Measurements from ENCODE around the gene TIPRL. TPM values are rescaled to one million over a fixed set of nuclear protein-coding genes. Genes with fewer than 3 reads are reported as not detected.
"Not testable (repeated sequence)": the region's sequence is repeated elsewhere in the genome, so short reads cannot be mapped to it uniquely, and the experiment has no call there.

The TIPRL gene
- total and polyA plus RNA-seq, 8 donors, result 26.2 to 56.1 (median 51.5) TPM

DNA sequence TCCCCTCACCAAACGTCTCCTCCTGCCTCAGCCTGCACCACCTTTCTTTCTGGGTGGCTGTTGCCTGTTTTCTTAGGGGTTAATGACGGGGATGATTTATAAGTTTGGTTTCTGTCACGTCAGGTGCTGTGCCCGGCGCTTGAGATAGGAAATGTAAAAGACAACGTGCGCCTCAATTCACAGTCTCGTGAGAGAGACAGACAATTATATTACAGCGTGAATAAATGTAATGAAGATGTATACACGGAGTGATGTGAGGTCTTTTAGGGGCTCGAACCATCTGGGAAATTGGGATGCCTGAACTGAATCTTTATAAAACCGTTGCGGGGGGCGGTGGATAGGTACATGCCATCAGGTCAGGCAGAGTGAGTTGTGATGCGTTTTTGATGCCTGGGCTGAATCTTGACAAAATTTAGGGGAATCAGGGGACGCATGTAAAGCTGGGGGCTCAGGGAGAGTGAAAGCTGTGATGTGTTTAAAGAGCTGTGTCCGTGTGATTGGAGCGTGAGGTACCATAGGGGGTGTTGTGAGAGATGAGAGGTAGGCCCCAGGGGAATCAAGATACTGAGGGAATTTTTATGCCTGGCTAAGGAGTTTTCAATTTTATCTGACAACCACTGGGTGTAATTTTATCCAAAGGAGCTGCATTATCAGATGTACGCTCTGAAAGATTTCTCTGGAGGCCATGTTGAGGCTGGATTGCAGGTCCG is 831 bp downstream of the TIPRL start:
- intact Hi-C loops (cut with DNase I), result no loop called here
- DNase-seq (no peak), ATAC-seq (peak; percentile 1)

DNA sequence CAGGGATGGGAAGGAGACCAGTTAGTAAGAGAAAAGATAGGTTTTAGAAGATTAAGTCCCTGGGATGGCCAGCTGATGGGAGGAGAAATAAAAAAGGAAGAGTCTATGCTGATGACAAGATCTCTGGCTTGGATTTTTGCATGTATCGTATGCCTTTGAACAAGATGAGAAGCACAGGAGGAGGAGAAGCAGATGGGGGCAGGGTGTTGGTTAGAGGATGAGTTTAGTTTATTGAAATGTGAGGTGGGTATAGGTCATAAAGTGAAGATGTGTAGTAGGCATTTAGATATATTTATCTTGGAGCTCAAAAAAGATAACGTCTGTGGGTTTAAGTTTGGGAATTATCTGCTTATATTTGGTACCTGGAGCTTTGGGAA is 1.4 kb downstream of the TIPRL start:
- Histone ChIP-seq H3K27ac (peak overlapping the region in 1 of 2 donors; percentile 92), H3K4me3 (peak overlapping the region; percentile 87 to 89), H3K9me3 (no peaks in the 10 kb centered on the region), H3K36me3 (peaks cover 4 to 5% of the 10 kb centered on the region in 2 donors), H3K4me1 (peaks cover 0 to 15% of the 10 kb centered on the region in 2 donors), H3K27me3 (no peaks in the 10 kb centered on the region)
- intact Hi-C loops (cut with DNase I), result no loop called here
- TF ChIP-seq CTCF (IDR thresholded peaks at IDR 0.05), result no peak
- ATAC-seq (no peak), DNase-seq (no peak)

More for the DNA sequence above, 831 bp downstream of the TIPRL start:
- Histone ChIP-seq H3K27me3 (no peaks in the 10 kb centered on the region), H3K4me3 (peak overlapping the region; percentile 87 to 89), H3K36me3 (peaks cover 3 to 4% of the 10 kb centered on the region in 2 donors), H3K4me1 (peaks cover 0 to 15% of the 10 kb centered on the region in 2 donors), H3K9me3 (no peaks in the 10 kb centered on the region), H3K27ac (peak overlapping the region; percentile 92 to 96)
- TF ChIP-seq CTCF (IDR thresholded peaks at IDR 0.05), result no peak

DNA sequence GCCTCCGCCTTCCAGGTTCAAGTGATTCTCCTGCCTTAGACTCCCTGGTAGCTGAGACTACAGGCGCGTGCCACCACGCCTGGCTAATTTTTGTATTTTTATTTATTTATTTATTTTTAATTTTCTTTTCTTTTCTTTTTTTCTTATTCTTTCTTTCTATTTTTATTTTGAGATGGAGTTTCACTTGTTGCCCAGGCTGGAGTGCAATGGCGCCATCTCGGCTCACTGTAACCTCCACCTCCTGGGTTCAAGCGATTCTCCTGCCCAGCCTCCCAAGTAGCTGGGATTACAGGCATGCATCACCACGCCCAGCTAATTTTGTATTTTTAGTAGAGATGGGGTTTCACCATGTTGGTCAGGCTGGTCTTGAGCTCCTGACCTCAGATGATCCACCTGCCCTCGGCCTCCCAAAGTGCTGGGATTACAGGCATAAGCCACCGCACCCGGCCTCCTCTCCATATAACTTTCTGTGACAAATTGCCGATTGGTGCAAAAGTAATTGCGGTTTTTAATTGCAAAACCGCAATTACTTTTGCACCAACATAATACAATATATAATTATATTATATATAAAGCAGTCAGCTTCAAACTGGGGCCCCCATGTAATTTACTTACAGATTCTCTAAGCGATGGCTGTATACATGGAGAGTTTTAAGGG is 2.4 kb downstream of the TIPRL start:
- H3K27me3 ChIP-seq; H3K9me3 ChIP-seq; intact Hi-C loops (cut with DNase I); DNase-seq; H3K27ac ChIP-seq; H3K4me3 ChIP-seq; ATAC-seq: not testable (repeated sequence)
- Histone ChIP-seq H3K36me3 (peaks cover 4 to 16% of the 10 kb centered on the region in 2 donors), H3K4me1 (peaks cover 0 to 15% of the 10 kb centered on the region in 2 donors)

DNA sequence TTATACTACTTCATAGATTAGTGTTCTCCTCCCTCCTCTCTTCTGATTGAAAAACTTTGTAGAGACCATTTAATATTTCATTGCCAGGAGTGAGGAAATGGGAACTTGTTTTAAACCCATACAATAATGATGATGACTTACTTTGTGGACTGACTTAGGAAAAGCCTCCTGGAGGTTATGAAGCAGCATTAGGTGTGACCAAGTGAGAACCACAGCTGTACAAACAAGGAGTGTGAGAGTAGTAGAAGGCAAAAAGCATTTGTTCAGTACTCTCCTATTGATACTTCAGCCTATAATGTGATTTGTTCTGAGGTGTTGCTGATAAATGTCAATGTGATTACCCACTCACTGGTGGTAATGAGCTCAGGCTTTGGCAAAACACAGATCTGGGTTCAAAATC is 8.4 kb downstream of the TIPRL start:
- peaks cover 4 to 57% of the 10 kb centered on the region in 2 donors for H3K36me3 ChIP-seq
- TF ChIP-seq CTCF (IDR thresholded peaks at IDR 0.05), result no peak
- no peaks in the 10 kb centered on the region for H3K4me1 ChIP-seq
- DNase-seq, result no peak
- H3K4me3 ChIP-seq, result no peak overlapping the region
- no peak overlapping the region for H3K27ac ChIP-seq
- no peaks in the 10 kb centered on the region for H3K9me3 ChIP-seq
- intact Hi-C loops (cut with DNase I), result no loop called here
- ATAC-seq, result no peak
- H3K27me3 ChIP-seq, result no peaks in the 10 kb centered on the region

DNA sequence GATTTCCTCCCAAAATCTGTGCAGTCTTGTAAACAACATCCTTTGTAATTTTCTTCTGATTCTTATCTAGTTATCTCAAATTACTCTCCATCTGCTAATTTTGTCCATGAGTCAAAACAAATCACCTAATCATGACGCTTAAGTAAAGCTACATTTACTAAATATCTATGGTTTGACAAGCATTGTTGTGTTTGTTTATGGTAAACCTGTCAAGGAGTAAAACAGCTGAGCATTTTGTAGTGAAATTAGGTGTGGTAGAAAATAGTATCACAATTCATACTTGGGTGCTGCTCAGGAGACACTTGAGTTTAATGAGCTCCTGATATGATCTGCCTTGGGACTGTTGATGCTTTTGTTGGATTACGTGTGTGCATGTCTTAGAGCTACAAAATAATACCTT is 11.6 kb downstream of the TIPRL start:
- no peak for DNase-seq
- ATAC-seq, result no peak
- Histone ChIP-seq H3K27me3 (no peaks in the 10 kb centered on the region), H3K4me3 (no peak overlapping the region), H3K27ac (no peak overlapping the region), H3K9me3 (no peaks in the 10 kb centered on the region), H3K36me3 (peaks cover 0 to 71% of the 10 kb centered on the region in 2 donors), H3K4me1 (no peaks in the 10 kb centered on the region)
- no peak for TF ChIP-seq CTCF (IDR thresholded peaks at IDR 0.05)
- intact Hi-C loops (cut with DNase I), result no loop called here

Data from left lung (tissue), 10 donors.